NCI-H1417 (cell line): ENCODE results near the gene MYOG.

Experiments
- DNase-seq, 3 experiments: peaks; one replicate each; lab custom pipeline; 2025; lab: John Stamatoyannopoulos, UW

MYOG gene

GRCh38 chr1:203117611-203118575 lies 32.1 kb upstream of the MYOG start:
- DNase-seq: peak; percentile 17 to 79 (median 67)

- peak in 1 of 3 experiments; percentile 33 for DNase-seq
Measured at GRCh38 chr1:203116091-203116820, 30.4 kb upstream of the MYOG start.

- DNase-seq: no peak
Measured at GRCh38 chr1:203114202-203114601, 28.4 kb upstream of the MYOG start.

GRCh38 chr1:203113308-203113707 lies 27.5 kb upstream of the MYOG start:
- no peak for DNase-seq

GRCh38 chr1:203112475-203112874 lies 26.7 kb upstream of the MYOG start:
- DNase-seq: no peak

GRCh38 chr1:203104789-203105390 lies 19.1 kb upstream of the MYOG start:
- no peak for DNase-seq

- DNase-seq: no peak
Measured at GRCh38 chr1:203103829-203104495, 18.1 kb upstream of the MYOG start.

GRCh38 chr1:203103216-203103615 lies 17.4 kb upstream of the MYOG start:
- peak in 1 of 3 experiments; percentile 17 for DNase-seq

- DNase-seq: no peak
Measured at GRCh38 chr1:203101813-203102634, 16.2 kb upstream of the MYOG start.

GRCh38 chr1:203100516-203100869 lies 14.7 kb upstream of the MYOG start:
- no peak for DNase-seq

GRCh38 chr1:203099805-203100515 lies 14.1 kb upstream of the MYOG start:
- no peak for DNase-seq

GRCh38 chr1:203098914-203099520 lies 13.2 kb upstream of the MYOG start:
- DNase-seq: no peak

- no peak for DNase-seq
Measured at GRCh38 chr1:203098445-203098844, 12.6 kb upstream of the MYOG start.

- DNase-seq: no peak
Measured at GRCh38 chr1:203097001-203097400, 11.2 kb upstream of the MYOG start.

- no peak for DNase-seq
Measured at GRCh38 chr1:203096566-203096965, 10.8 kb upstream of the MYOG start.

GRCh38 chr1:203095061-203095690 lies 9.4 kb upstream of the MYOG start:
- no peak for DNase-seq

GRCh38 chr1:203093754-203094410 lies 8.1 kb upstream of the MYOG start:
- DNase-seq: no peak

- DNase-seq: no peak
Measured at GRCh38 chr1:203091761-203092330, 6.0 kb upstream of the MYOG start.

- DNase-seq: no peak
Measured at GRCh38 chr1:203091199-203091477, 5.3 kb upstream of the MYOG start.
